GM18511 (cell line): ENCODE data around the gene CD40.

Experiments used
- ATAC-seq: cut with Tn5 transposase; IDR thresholded peaks from one replicate; pipeline ENCODE4 v1.9.1; 2021; ENCODE audit warnings: mild to moderate bottlenecking, moderate library complexity; ENCODE audit not compliant: unreplicated experiment

Gene CD40

GRCh38 chr20:46121184-46121930 lies 3.2 kb downstream of the CD40 start:
- ATAC-seq = no peak

- no peak for ATAC-seq
Measured at GRCh38 chr20:46122071-46122470, 4.0 kb downstream of the CD40 start.

GRCh38 chr20:46122516-46123481 lies 4.7 kb downstream of the CD40 start:
- ATAC-seq = no peak

GRCh38 chr20:46123482-46124245 lies 5.5 kb downstream of the CD40 start:
- ATAC-seq = no peak

GRCh38 chr20:46126440-46127056 lies 8.4 kb downstream of the CD40 start:
- no peak for ATAC-seq

- no peak for ATAC-seq
Measured at GRCh38 chr20:46127396-46128010, 9.4 kb downstream of the CD40 start.

- no peak for ATAC-seq
Measured at GRCh38 chr20:46128310-46129151, 10.4 kb downstream of the CD40 start.

GRCh38 chr20:46129955-46130481 lies 11.9 kb downstream of the CD40 start:
- ATAC-seq = no peak

- no peak for ATAC-seq
Measured at GRCh38 chr20:46130534-46130933, 12.4 kb downstream of the CD40 start.

- no peak for ATAC-seq
Measured at GRCh38 chr20:46131396-46131795, 13.3 kb downstream of the CD40 start.

GRCh38 chr20:46132705-46133120 lies 14.6 kb downstream of the CD40 start:
- peak; percentile 70 for ATAC-seq

GRCh38 chr20:46133886-46134654 lies 16.0 kb downstream of the CD40 start:
- no peak for ATAC-seq

GRCh38 chr20:46134716-46135115 lies 16.6 kb downstream of the CD40 start:
- ATAC-seq = no peak

GRCh38 chr20:46135856-46136633 lies 17.9 kb downstream of the CD40 start:
- ATAC-seq = no peak

- no peak for ATAC-seq
Measured at GRCh38 chr20:46137816-46138215, 19.7 kb downstream of the CD40 start.

GRCh38 chr20:46139266-46139889 lies 21.3 kb downstream of the CD40 start:
- ATAC-seq = no peak

- no peak for ATAC-seq
Measured at GRCh38 chr20:46139908-46140482, 21.9 kb downstream of the CD40 start.
